Upper lobe of right lung (tissue), 1 donor: ENCODE data around the gene TMEM229B. TPM values are rescaled to one million over a fixed set of nuclear protein-coding genes. Genes with fewer than 3 reads are reported as not detected.

ENCODE experiments used
- ATAC-seq: fragments of 200-7000 bp; cut with Tn5 transposase; one replicate; pipeline ENCODE4 v1.9.1; 2020; ENCODE audit warnings: mild to moderate bottlenecking, moderate library complexity
- DNase-seq: peaks from one replicate; pipeline ENCODE4 v3.0.0-alpha.2; 2020
- H3K27ac ChIP-seq: fragments of 200-600 bp; one replicate; pipeline ENCODE4 v1.8.0; 2022
- H3K27me3 ChIP-seq: fragments of 200-600 bp; one replicate; pipeline ENCODE4 v1.8.0; 2022; ENCODE audit warnings: mild to moderate bottlenecking
- H3K36me3 ChIP-seq: fragments of 200-600 bp; one replicate; pipeline ENCODE4 v1.8.0; 2022
- H3K4me1 ChIP-seq: fragments of 200-600 bp; one replicate; pipeline ENCODE4 v1.8.0; 2022
- H3K4me3 ChIP-seq: fragments of 200-600 bp; one replicate; pipeline ENCODE4 v1.8.0; 2022; ENCODE audit warnings: mild to moderate bottlenecking
- H3K9me3 ChIP-seq: fragments of 200-600 bp; one replicate; pipeline ENCODE4 v1.8.0; 2022
- CTCF ChIP-seq: fragments of 200-600 bp; IDR thresholded peaks from one replicate; pipeline ENCODE4 v1.8.0; 2022; ENCODE audit warnings: antibody characterized with exemption
- intact Hi-C: fragments of 100-400 bp; cut with DNase I; formaldehyde crosslinking; loops from one replicate; pipeline ENCODE4 v1.11.0; 2022
- total RNA-seq: library from RNA; stranded (reverse); fragmentation: NEBNext Ultra II Directional; extraction: Animal tissue kit (Norgen Biotek cat#: 25700); gene quantifications from one replicate; pipeline ENCODE4 v1.2.1, GENCODE V29; 2021
- donor health status: DM: no; HTN: yes; CAD: no; lungs with severe emphysema.

TMEM229B gene
- total RNA-seq, 1 donor from 2014 or later: 5.4 TPM

- no peaks in the 10 kb centered on the region for H3K9me3 ChIP-seq
- no peaks in the 10 kb centered on the region for H3K36me3 ChIP-seq
- no peaks in the 10 kb centered on the region for H3K4me1 ChIP-seq
- H3K27me3 ChIP-seq: no peaks in the 10 kb centered on the region
- DNase-seq (no peak), ATAC-seq (no peak)
- H3K27ac ChIP-seq: no peak overlapping the region
- intact Hi-C loops: no loop called here
- no peak overlapping the region for H3K4me3 ChIP-seq
- TF ChIP-seq CTCF: no peak
Observed at GRCh38 chr14:67449096-67449495, 39.4 kb downstream of the TMEM229B start.

DNA sequence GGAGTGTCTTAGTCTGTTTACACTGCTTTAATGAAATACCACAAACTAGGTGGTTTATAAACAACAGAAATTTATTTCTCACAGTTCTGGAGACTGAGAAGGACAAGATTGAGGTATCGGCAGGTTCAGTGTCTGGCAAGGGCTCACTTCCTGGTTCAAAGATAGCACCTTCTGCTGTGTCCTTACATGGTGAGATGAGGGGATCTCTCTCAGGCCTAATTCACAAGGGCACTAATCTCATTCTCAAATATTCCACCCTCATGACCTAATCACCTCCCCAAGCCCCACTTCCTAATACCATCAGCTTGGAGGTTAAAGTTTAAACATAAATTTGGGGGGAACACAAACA is 41.5 kb downstream of the TMEM229B start:
- no peak for DNase-seq

GRCh38 chr14:67446371-67447032 is 42.0 kb downstream of the TMEM229B start:
- H3K4me1 ChIP-seq: no peaks in the 10 kb centered on the region
- intact Hi-C loops: no loop called here
- H3K9me3 ChIP-seq: no peaks in the 10 kb centered on the region
- no peaks in the 10 kb centered on the region for H3K27me3 ChIP-seq
- DNase-seq (no peak), ATAC-seq (no peak)
- no peaks in the 10 kb centered on the region for H3K36me3 ChIP-seq
- no peak overlapping the region for H3K27ac ChIP-seq
- no peak overlapping the region for H3K4me3 ChIP-seq
- TF ChIP-seq CTCF: no peak

More for the DNA sequence above, 41.5 kb downstream of the TMEM229B start:
- Histone ChIP-seq H3K27ac (no peak overlapping the region), H3K4me3 (no peak overlapping the region), H3K9me3 (no peaks in the 10 kb centered on the region), H3K4me1 (no peaks in the 10 kb centered on the region), H3K27me3 (no peaks in the 10 kb centered on the region), H3K36me3 (no peaks in the 10 kb centered on the region)
- intact Hi-C loops: no loop called here
- no peak for ATAC-seq
- no peak for TF ChIP-seq CTCF

DNA sequence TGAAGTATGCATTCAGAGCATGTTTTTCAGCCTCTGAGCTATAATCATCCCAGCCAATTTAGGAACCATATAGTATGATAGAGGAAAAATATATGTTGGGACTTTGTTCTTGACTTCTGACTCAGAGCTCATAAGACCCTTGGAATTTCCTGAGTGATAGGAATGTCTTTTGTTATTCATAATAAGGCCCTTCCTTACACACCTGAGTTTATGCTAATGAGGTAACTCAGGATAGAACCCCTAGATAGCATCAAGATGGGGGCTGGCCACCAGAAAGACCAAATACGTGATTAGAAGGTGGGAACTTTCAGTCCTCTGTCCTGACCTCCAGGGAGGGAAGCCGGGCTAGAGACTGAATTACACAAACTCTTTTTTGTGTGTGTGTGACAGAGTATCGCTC is 44.1 kb downstream of the TMEM229B start:
- Histone ChIP-seq H3K27me3 (no peaks in the 10 kb centered on the region), H3K4me1 (no peaks in the 10 kb centered on the region), H3K27ac (no peak overlapping the region), H3K36me3 (no peaks in the 10 kb centered on the region), H3K4me3 (no peak overlapping the region), H3K9me3 (no peaks in the 10 kb centered on the region)
- no peak for ATAC-seq
- intact Hi-C loops: no loop called here
- DNase-seq: no peak
- no peak for TF ChIP-seq CTCF

- H3K4me3 ChIP-seq: no peak overlapping the region
- intact Hi-C loops: no loop called here
- no peak for TF ChIP-seq CTCF
- H3K27ac ChIP-seq: no peak overlapping the region
- DNase-seq (no peak), ATAC-seq (no peak)
- H3K36me3 ChIP-seq: no peaks in the 10 kb centered on the region
- no peaks in the 10 kb centered on the region for H3K9me3 ChIP-seq
- no peaks in the 10 kb centered on the region for H3K4me1 ChIP-seq
- H3K27me3 ChIP-seq: no peaks in the 10 kb centered on the region
Observed at GRCh38 chr14:67442139-67442906, 46.2 kb downstream of the TMEM229B start.
